PC-3 (cell line): ENCODE results near the gene EPB41L4A.

Experiments used
- CTCF ChIP-seq: fragments of 300-600 bp; sonication (generic); conservative IDR thresholded peaks from 2 replicates; pipeline ENCODE4 v1.5.1; 2017; ENCODE audit warnings: antibody characterized with exemption, low read depth, mild to moderate bottlenecking, low read length
- EZH2phosphoT487 ChIP-seq: fragments of 300-600 bp; sonication (generic); IDR thresholded peaks from 2 replicates; pipeline ENCODE4 v1.6.1; 2018; ENCODE audit warnings: mild to moderate bottlenecking, antibody characterized with exemption, low read length, borderline replicate concordance

DNA sequence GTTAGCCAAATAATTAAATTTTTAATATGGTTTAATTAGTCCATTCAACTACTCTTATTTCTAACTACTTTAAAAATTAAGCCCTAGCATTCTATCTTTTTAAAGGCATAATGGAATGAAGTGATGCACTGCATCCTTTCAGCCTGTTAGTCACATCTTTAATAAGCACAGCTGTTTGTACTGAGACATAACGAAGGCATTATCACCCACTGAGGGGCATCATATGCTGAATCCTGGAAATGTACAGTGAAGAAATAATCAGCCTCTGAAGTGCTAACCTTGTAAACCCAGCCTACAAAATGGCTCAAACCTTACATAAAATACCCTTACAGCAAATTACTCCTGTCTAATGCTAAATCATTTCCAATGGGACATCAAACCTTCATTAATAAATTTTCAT is 33.1 kb downstream of the EPB41L4A start:
- TF ChIP-seq EZH2phosphoT487 (no peak), CTCF (no peak)
